Activated CD4-positive, alpha-beta T cell treated with anti-CD3 and anti-CD28 coated beads, Interleukin-10, Interleukin-2, amounts not matched to agents 100 ng/mL and 50 ng/mL, durations not matched to agents 16 hours and 8 hours (primary cell): ENCODE results near the gene MED6.

ENCODE experiments used
- DNase-seq: peaks from one replicate; pipeline ENCODE4 v3.0.0-alpha.2; 2020

Gene MED6

DNA sequence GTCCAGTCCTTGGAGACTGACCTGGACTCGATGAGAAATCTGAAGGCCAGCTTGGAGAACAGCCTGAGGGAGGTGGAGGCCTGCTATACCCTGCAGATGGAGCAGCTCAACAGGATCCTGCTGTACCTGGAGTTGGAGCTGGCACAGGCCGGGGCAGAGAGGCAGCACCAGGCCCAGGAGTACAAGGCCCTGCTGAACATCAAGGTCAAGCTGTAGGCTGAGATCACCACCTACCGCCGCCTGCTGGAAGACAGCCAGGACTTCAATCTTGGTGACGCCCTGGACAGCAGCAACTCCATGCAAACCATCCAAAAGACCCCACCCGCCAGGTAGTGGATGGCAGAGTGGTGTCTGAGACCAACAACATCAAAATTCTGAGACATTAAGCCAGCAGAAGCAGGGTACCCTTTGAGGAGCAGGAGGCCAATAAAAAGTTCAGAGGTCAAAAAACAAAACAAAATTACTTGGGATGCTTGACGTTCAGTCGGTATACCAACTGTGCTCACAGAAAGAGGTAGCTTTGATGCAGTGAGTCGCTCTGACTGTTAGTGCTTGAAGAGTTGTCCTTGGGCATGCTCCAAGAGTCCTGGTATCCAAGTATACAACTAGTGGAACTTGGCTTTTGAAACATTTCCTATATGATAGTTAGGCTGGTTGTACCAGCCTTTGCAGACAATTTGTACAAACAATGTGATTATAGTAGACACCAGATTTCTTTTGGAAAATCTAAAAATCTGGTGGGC is 4.8 kb downstream of the MED6 start:
- no peak for DNase-seq

DNA sequence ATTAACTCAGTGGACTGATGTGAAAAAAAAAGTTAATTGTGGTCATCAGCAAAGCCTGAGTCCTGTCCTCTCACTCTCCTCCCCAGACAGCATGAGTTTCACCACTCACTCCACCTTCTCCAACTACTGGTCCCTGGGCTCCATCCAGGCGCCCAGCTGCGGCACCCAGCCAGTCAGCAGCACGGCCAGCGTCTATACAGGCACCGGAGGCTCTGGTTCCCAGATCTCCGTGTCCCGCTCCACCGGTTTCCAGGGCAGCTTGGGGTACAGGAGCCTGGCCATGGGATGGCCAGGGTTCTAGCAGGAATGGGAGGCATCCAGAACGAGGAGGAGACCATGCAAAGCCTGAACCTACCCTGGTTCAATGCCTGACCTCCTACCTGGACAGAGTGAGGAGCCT is 6.0 kb downstream of the MED6 start:
- no peak for DNase-seq

DNA sequence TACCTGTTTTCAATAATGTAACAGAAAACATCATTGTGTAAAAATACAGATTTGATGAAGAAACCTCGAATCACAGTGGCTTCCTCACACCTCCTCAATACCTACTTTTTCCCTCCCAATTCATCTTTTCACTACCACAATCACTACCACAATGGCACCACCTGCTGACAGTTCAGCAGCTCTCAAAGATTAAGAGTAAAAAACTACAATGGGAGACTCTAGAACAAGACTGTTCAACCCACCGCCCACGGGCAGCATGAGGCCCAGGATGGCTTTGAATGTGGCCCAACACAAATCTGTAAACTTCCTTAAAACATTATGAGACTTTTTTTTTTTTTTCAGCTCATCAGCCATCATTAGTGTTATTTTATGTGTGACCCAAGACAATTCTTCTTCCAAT is 15.2 kb downstream of the MED6 start:
- peak; percentile 21 for DNase-seq

DNA sequence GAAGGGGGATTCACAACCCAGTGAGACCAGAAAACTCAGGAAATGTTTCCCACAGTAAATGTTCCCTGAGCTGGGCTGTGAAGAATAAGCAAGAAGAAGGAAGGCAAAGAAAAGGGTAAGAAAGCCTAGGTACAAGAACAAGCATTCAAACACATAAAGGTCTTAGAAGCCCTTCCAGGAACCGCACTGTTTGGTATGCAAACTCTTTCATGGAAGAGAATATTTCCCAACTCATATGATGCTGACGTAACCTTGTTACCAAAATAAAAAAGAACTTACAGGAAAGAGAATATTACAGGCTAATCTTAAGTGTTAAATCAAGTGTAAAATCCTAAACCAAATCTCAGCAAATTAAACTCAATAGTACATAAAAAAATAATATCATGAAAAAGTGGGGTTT is 23.6 kb downstream of the MED6 start:
- no peak for DNase-seq

GRCh38 chr14:70573050-70573449 is 27.4 kb downstream of the MED6 start:
- no peak for DNase-seq

DNA sequence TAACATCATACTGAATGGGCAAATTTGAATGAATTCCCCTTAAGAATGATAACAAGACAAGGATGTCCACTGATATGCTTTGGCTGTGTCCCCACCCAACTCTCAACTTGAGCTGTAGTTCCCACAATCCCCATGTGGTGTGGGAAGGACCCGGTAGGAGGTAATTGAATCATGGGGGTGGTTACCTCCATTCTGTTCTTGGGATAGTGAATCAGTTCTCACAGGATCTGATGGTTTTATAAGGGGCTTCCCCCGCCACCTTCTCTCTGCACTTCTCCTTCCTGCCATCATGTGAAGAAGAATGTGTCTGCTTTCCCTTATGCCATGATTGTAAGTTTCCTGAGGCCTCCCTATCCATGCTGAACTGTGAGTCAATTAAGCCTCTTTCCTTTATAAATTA is 29.3 kb downstream of the MED6 start:
- no peak for DNase-seq

DNA sequence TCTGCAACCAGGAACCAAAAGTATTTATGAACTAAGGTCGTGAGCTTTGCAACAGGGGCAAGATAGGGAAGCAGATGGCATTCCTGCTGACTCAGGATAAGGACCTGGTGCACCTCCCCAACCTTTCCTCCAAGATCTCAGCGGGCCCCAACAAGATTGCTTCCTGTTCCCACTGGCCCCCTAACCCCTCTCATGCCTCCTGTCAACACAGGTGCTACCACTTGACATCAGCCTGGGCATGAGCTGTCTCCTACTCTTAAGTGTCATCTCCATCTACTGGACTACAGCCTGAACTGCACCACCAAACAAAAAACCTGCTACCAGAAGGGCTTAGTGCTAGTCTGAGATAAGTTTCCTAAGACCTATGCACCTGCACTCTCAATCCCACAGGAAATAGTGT is 32.7 kb downstream of the MED6 start:
- DNase-seq: peak; percentile 57

DNA sequence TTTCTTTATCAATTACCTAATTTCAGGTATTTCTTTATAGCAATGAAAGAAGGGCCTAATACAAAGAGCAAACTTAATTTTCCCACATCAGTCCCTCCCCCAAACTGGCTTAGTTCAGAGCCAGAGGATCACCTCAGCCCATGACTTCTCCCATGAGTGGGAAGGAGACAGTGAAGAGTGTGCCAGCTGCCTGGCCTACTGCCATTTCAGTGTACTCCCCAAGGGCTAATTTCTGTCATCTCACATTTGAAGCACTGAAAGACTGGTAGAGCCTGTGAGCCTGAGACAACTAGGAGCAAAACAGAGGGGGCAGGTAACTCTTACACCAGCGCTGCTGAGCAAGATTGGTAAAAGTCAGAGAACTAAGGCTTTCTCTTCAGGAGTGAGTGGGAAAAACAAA is 36.6 kb downstream of the MED6 start:
- no peak for DNase-seq

DNA sequence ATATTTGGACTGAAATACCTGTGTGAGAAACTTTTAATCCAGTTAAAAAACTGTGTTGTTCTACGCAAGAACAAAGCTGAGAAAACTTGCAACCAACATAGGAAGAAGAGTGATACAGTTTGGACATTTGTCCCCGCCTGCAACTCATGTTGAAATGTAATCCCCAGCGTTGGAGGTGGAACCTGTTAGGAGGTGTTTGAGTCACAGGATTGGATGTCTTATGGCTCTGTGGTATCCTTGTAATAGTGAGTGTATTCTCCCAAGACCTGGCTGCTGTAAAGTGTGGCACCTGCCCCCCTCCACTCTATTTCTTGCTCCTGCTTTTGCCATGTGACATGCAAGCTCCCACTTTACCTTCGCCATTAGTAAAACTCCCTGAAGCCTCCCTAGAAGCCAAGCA is 37.0 kb downstream of the MED6 start:
- no peak for DNase-seq

GRCh38 chr14:70558356-70558755 is 42.1 kb downstream of the MED6 start:
- DNase-seq: no peak

GRCh38 chr14:70555890-70556289 is 44.6 kb downstream of the MED6 start:
- DNase-seq: no peak

GRCh38 chr14:70538087-70538486 is 62.4 kb downstream of the MED6 start:
- DNase-seq: no peak

GRCh38 chr14:70536830-70537229 is 63.6 kb downstream of the MED6 start:
- DNase-seq: no peak

DNA sequence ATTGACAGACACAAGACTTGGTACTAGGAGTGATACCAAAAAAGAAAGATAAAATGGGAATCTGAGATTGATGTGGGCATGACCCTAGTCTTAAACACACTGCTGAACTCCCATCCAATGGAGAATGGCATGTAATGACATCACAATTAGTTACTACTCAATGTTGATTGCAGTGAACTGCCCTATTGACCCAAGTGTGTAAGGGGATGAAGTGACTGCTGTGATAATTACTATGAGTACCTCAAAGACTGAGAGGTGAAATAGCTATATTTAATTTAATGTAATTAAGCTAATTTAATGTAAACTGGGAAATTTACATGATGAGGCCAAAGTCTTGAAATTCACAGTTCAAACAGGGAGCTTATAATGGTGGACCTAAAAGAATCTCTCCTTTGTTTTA is 65.6 kb downstream of the MED6 start, which contains the start of gene ADAM20:
Gene ADAM20, minus strand, starts transcription at position 101 of the 400 bp plus-strand sequence. CDS start 10,247 bp downstream, outside the sequence.
- DNase-seq: no peak
